Spinal cord (tissue), 10 donors: ENCODE results near the gene CAMK2G. TPM values are rescaled to one million over a fixed set of nuclear protein-coding genes. Genes with fewer than 3 reads are reported as not detected.
"Not testable (repeated sequence)": the region's sequence is repeated elsewhere in the genome, so short reads cannot be mapped to it uniquely, and the experiment has no call there.

Experiments
- DNase-seq, 6 donors: peaks; one replicate each; pipeline versions ENCODE4 v3.0.0 to v3.0.0-alpha.2; 2013 to 2015; ENCODE audit warnings: low spot score in 6 of 6, low read depth in 4 of 6
- H3K27ac ChIP-seq: one replicate; pipeline ENCODE4 v1.5.1; 2013; ENCODE audit warnings: low read depth, low read length, control low read depth
- H3K27me3 ChIP-seq: one replicate; pipeline ENCODE4 v1.6.1; 2013; ENCODE audit warnings: low read length; ENCODE audit not compliant: control insufficient read depth, insufficient read depth
- H3K36me3 ChIP-seq: one replicate; pipeline ENCODE4 v1.6.1; 2013; ENCODE audit warnings: low read length; ENCODE audit not compliant: control insufficient read depth, insufficient read depth
- H3K4me1 ChIP-seq: one replicate; pipeline ENCODE4 v1.6.1; 2013; ENCODE audit warnings: low read length; ENCODE audit not compliant: control insufficient read depth, insufficient read depth
- H3K4me3 ChIP-seq: one replicate; pipeline ENCODE4 v1.5.1; 2013; ENCODE audit warnings: low read depth, low read length, control low read depth
- H3K9me3 ChIP-seq: one replicate; pipeline ENCODE4 v1.6.1; 2013; ENCODE audit warnings: low read length; ENCODE audit not compliant: control insufficient read depth, insufficient read depth
- WGBS: methylation state at CpG from one replicate; pipeline ENCODE4 v1.1.5; 2013; ENCODE audit warnings: missing lambda C conversion rate; ENCODE audit not compliant: insufficient coverage; 5-methylcytosine and 5-hydroxymethylcytosine counted together
- polyA plus RNA-seq, 2 donors: library from polyadenylated mRNA; unstranded; fragments of 120-200 nt; gene quantifications; one replicate each; pipeline ENCODE4 v1.2.1, GENCODE V29; 2013; ENCODE audit not compliant: insufficient read length in 2 of 2
- total RNA-seq, 2 donors: library from RNA; depleted of rRNA in 1 of 2; stranded (reverse); fragments of 120-200 nt in 1 of 2; fragments of >200 nt in 1 of 2; gene quantifications; one replicate each; pipeline versions ENCODE4 v1.2.3 to v1.2.4, GENCODE V29; 2013 to 2014
- donor health status: healthy.

The CAMK2G gene
- total and polyA plus RNA-seq, 4 donors: 49.8 to 147 (median 113) TPM

DNA sequence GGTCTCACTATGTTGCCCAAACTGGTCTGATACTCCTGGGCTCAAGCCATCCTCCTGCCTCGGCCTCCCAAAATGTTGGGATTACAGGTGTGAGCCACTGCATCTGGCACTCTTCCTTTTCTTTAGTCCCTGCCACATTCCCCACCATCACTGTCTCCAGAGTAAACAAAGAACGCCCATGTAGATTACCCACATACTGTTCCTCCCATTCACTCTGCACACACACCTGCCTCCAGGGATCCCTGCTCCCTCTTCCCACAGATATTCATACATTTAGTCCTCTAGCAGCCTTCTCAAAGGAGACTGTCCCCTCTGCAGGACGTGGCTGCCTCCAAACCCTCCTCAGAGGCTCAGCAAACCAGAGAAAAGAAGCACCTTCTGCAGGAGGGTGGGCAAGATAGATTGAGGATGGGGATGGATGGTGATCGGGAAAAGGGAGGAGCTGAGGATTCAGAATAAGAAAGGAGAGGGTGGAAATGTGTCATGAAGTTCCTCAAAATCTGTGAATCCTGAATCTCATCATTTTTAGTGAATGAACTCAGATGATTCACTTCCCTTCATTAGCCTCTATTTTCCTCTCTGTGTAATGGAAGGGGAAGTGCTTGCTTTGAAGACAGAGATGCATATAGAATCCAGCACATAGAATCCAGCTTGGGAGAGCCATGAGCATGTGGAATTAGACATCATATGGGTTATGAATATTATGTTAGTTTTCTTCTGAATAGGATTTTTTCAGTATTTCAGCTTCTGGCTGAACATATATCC is 31.1 kb upstream of the CAMK2G start:
- no peak overlapping the region for H3K4me3 ChIP-seq
- no peaks in the 10 kb centered on the region for H3K9me3 ChIP-seq
- no peak overlapping the region for H3K27ac ChIP-seq
- peaks cover 6% of the 10 kb centered on the region for H3K27me3 ChIP-seq
- WGBS: 83% methylated on average over 3 of the region's 4 CpGs
- peaks cover 15% of the 10 kb centered on the region for H3K4me1 ChIP-seq
- no peaks in the 10 kb centered on the region for H3K36me3 ChIP-seq
- DNase-seq: no peak

DNA sequence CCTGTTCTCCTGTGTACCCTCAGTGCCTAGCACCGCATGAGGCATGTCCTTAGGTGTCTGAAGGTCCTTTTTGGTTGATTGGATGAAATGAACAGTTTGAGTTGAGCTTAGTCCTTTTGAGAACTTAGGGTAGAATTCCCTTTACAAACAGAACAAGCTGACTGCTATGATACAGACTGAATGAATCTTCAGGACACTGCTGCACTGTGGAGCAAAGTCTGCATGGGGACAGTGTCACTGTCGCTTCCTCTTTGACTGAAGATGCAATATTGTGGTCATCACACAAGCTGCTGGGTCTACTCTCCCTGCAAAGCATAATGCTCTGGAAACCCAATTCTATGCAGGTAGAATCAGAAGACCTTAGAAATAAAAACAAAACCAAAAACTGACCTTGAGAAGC is 28.0 kb upstream of the CAMK2G start:
- Histone ChIP-seq H3K4me3 (no peak overlapping the region), H3K9me3 (no peaks in the 10 kb centered on the region), H3K27me3 (no peaks in the 10 kb centered on the region), H3K4me1 (peaks cover 10% of the 10 kb centered on the region), H3K36me3 (no peaks in the 10 kb centered on the region), H3K27ac (no peak overlapping the region)
- no peak for DNase-seq
- WGBS: 100% methylated on average over 1 of the region's 2 CpGs

DNA sequence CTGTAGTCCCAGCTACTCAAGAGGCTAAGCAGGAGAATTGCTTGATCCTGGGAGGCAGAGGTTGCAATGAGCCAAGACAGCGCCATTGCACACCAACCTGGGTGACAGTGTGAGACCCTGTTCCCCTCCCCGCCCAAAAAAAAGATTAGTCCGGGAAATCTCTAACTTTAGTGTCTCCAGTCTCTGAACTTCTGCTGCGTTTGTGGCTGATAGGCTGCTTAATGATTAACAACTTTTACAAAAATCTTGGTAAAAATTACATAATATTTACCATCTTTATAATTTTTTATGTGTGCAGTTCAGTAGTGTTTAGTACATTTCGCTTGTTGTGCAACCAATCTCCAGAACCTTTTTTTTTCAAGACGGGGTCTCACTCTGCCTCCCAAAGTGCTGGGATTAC is 26.9 kb upstream of the CAMK2G start:
- Histone ChIP-seq H3K27ac (no peak overlapping the region), H3K9me3 (no peaks in the 10 kb centered on the region), H3K4me1 (no peaks in the 10 kb centered on the region), H3K36me3 (no peaks in the 10 kb centered on the region), H3K27me3 (no peaks in the 10 kb centered on the region), H3K4me3 (no peak overlapping the region)
- 100% methylated on average over 3 of the region's 6 CpGs for WGBS
- no peak for DNase-seq

DNA sequence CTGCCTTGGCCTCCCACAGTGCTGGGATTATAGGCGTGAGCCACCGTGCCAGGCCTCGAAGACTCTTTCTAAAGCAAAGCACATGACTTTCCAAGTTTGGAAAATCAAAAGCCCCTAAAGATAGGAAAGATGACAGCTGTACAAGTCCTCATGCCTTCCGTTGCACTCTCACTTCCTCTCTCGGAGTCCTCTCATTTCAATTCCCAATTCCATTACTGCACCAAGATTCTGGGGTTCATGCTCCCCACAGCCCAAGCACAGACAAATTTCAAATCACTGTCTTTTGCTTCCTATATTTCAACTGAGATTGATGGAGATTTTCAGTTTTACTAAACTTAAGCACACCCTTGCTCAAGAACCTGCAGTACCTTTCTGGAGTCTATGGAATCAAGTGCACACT is 25.7 kb upstream of the CAMK2G start:
- Histone ChIP-seq H3K36me3 (no peaks in the 10 kb centered on the region), H3K9me3 (no peaks in the 10 kb centered on the region), H3K4me3 (no peak overlapping the region), H3K4me1 (no peaks in the 10 kb centered on the region), H3K27me3 (no peaks in the 10 kb centered on the region), H3K27ac (no peak overlapping the region)
- DNase-seq: no peak
- 83% methylated on average over 5 of the region's 5 CpGs for WGBS

DNA sequence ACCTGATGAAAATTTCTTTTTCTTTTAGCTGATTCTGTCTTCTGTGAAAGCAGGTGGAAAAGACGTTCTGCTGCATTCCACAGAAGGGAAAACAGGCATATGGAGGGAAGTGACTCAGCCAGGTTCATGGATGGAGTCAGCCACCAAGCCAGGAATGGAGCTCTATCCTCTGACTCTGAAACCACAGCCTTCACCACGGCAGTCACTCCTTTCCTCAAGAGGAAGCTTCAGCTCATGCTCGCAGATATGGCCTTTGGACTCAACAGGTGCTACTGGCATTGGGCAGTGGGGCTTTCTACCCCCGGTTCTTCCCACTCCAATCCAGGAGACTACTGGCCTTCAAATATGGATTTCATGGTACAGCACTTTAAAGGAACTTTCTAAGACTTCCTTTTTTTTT is 25.1 kb upstream of the CAMK2G start:
- no peak for DNase-seq

DNA sequence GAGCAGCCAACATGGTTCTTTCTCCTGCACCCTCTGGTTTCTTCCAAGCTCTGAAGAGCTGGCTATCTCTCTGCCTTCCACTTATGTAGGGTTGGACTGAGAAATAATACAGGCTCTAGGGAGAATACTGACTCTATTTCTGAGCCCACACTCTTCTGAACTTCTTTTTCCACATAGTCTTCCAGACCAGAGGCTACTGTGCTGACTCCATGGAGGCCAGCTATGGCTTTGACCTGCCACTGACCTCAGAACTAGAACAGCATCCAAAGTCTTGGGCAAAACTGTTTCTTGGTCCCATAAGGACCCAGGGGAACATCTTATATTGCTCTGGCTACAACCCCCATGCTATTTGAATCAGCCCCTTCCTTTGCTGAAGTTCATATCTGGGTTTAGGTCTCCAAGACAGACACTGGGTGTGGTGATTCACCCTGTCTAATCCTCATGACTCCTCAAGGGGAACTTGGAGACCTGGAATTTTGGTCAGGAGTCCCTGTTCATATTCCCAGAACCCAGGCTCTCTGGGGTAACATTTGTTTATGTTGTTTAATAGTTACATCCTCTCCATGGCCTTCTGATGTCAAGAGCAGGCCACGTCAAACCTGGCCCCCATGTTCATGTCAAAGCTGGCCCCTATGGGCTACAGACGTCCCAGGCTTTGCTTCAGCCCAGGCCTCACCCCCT is 24.5 kb upstream of the CAMK2G start:
- no peaks in the 10 kb centered on the region for H3K36me3 ChIP-seq
- no peaks in the 10 kb centered on the region for H3K9me3 ChIP-seq
- H3K4me3 ChIP-seq: no peak overlapping the region
- no peak for DNase-seq
- no peak overlapping the region for H3K27ac ChIP-seq
- no peaks in the 10 kb centered on the region for H3K27me3 ChIP-seq
- no peaks in the 10 kb centered on the region for H3K4me1 ChIP-seq
- no CpG with 5 or more reads among the region's 2 CpGs for WGBS

More for the DNA sequence above, 25.1 kb upstream of the CAMK2G start:
- 79% methylated on average over 4 of the region's 4 CpGs for WGBS
- no peaks in the 10 kb centered on the region for H3K36me3 ChIP-seq
- H3K27me3 ChIP-seq: no peaks in the 10 kb centered on the region
- no peak overlapping the region for H3K27ac ChIP-seq
- no peak overlapping the region for H3K4me3 ChIP-seq
- H3K9me3 ChIP-seq: no peaks in the 10 kb centered on the region
- no peaks in the 10 kb centered on the region for H3K4me1 ChIP-seq

DNA sequence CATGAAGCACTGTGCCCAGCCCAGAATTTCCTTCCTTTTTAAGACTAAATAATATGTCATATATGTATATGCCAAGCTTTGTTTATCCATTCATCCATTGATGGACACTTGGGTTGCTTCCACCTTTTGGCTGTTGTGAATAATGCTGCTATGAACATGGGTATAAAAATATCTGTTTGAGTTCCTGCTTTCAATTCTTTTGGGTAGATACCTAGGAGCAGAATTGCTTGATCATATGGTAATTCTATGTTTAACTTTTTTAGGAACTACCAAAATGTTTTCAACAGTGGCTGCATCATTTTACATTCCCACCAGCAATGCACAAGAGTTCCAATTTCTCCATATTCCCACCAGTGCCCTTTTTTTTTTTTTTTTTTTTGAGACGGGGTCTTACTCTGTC is 23.3 kb upstream of the CAMK2G start:
- H3K4me1 ChIP-seq: no peaks in the 10 kb centered on the region
- H3K4me3 ChIP-seq: no peak overlapping the region
- no peaks in the 10 kb centered on the region for H3K36me3 ChIP-seq
- DNase-seq: no peak
- no CpG with 5 or more reads among the region's 1 CpG for WGBS
- H3K27me3 ChIP-seq: no peaks in the 10 kb centered on the region
- no peaks in the 10 kb centered on the region for H3K9me3 ChIP-seq
- no peak overlapping the region for H3K27ac ChIP-seq

DNA sequence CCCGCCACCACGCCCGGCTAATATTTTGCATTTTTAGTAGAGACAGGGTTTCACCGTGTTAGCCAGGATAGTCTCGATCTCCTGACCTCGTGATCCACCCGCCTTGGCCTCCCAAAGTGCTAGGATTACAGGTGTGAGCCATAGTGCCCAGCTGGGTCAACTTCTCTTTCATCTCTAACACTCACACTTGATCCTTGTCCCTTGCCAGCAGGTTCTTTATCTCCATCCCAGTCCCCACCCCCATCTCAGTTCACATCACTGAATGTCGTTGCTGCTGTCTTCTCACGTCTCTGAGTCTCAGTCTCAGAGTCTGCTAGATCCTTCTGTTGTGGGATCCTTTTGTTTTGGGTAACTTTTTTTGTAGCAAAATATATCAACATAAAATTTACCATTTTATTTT is 21.0 kb upstream of the CAMK2G start:
- not testable (repeated sequence) for H3K36me3 ChIP-seq, H3K9me3 ChIP-seq, H3K27ac ChIP-seq, H3K4me1 ChIP-seq, H3K4me3 ChIP-seq, H3K27me3 ChIP-seq, DNase-seq
- WGBS: 96% methylated on average over 6 of the region's 9 CpGs

DNA sequence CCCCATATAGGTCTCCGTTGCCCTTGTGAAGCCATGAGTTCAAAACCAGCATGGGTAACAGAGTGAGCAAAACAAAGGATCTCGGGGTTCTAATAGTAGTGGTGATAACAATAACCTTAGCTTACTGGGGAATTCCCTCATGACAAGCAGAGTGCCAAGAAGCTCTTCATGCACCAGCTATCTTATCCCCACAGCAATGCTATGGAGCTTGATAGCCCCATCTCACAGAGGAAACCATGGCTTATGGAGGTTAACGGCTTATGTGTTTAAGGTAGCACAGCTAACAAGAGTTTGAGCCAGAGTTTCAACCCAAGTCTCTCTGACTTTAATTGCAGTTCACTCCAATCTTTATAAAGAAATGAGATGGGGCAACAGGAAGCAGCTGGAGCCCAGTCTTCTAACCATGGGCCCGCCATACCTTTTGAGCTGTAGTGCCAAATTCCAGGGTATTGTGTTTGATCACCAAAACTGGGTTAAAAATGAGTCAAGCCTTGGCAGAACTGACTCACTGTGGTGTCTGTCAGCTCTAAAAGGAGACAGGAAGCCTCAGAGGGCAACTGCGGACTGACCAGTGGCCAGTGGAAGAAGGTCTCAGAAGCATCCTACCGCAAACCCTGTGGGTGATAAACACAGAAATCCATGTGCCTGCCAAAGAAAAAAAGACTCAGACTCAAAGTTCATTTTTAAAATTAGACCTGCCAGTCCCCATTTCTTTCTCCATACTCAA is 20.1 kb upstream of the CAMK2G start:
- 90% methylated on average over 2 of the region's 6 CpGs for WGBS

More for the DNA sequence above, 20.1 kb upstream of the CAMK2G start:
- Histone ChIP-seq H3K27me3 (no peaks in the 10 kb centered on the region), H3K4me1 (no peaks in the 10 kb centered on the region), H3K4me3 (no peak overlapping the region), H3K36me3 (no peaks in the 10 kb centered on the region), H3K9me3 (no peaks in the 10 kb centered on the region), H3K27ac (no peak overlapping the region)
- DNase-seq: no peak
